Muscle of leg (tissue), 9 donors: ENCODE measurements around the gene CSF3. TPM values are rescaled to one million over a fixed set of nuclear protein-coding genes. Genes with fewer than 3 reads are reported as not detected.

ENCODE experiments used
- polyA plus RNA-seq, 8 donors: library from polyadenylated mRNA; unstranded; fragments of 120-200 nt; gene quantifications; one replicate each; pipeline versions ENCODE4 v1.2.1 to v1.2.3, GENCODE V29; 2013; ENCODE audit warnings: inconsistent platforms in 1 of 8, low replicate concordance in 1 of 8; ENCODE audit not compliant: insufficient read length in 8 of 8, insufficient read depth in 1 of 8
- total RNA-seq: library from RNA; stranded (reverse); fragments of 120-200 nt; gene quantifications from one replicate; pipeline ENCODE4 v1.2.4, GENCODE V29; 2013

The CSF3 gene
- total and polyA plus RNA-seq, 9 donors, result 0.09 to 0.54 (median 0.20) TPM; not detected in 1

Other genes with a start within 250 kb of the CSF3 start
- gene IKZF3, start 151.1 kb upstream of the CSF3 start, total RNA-seq, result 0.18 TPM
- gene IKZF3, start 151.1 kb upstream of the CSF3 start, polyA plus RNA-seq, result under 1 TPM; 0.09 to 0.38 (median 0.15) TPM
- not detected for gene ZPBP2, start 147.2 kb upstream of the CSF3 start, total RNA-seq
- gene ZPBP2, start 147.2 kb upstream of the CSF3 start, polyA plus RNA-seq, result under 1 TPM in 1 of 8 donors, not detected in 7; 0.09 TPM
- 5.2 TPM for gene GSDMB, start 96.8 kb upstream of the CSF3 start, total RNA-seq
- 10 to 100 TPM in 3 of 8 donors, 1 to 10 TPM in 5; 3.9 to 13.7 (median 8.6) TPM for gene GSDMB, start 96.8 kb upstream of the CSF3 start, polyA plus RNA-seq
- 55.6 TPM for gene ORMDL3, start 87.8 kb upstream of the CSF3 start, total RNA-seq
- 10 to 100 TPM; 32.7 to 49.8 (median 37.6) TPM for gene ORMDL3, start 87.8 kb upstream of the CSF3 start, polyA plus RNA-seq
- gene LRRC3C, start 87.7 kb upstream of the CSF3 start, total RNA-seq, result not detected
- gene LRRC3C, start 87.7 kb upstream of the CSF3 start, polyA plus RNA-seq, result under 1 TPM in 1 of 8 donors, not detected in 7; 0.18 TPM
- gene GSDMA, start 52.4 kb upstream of the CSF3 start, total RNA-seq, result 0.22 TPM
- under 1 TPM in 7 of 8 donors, not detected in 1; 0.09 to 0.24 (median 0.16) TPM for gene GSDMA, start 52.4 kb upstream of the CSF3 start, polyA plus RNA-seq
- gene PSMD3, start 34.6 kb upstream of the CSF3 start, total RNA-seq, result 67.6 TPM
- 100 to 1,000 TPM in 1 of 8 donors, 10 to 100 TPM in 7; 85.5 to 110 (median 95.0) TPM for gene PSMD3, start 34.6 kb upstream of the CSF3 start, polyA plus RNA-seq
- gene MED24, start 39.0 kb downstream of the CSF3 start, total RNA-seq, result 29.3 TPM
- 10 to 100 TPM; 56.1 to 80.7 (median 67.1) TPM for gene MED24, start 39.0 kb downstream of the CSF3 start, polyA plus RNA-seq
- gene THRA, start 47.5 kb downstream of the CSF3 start, total RNA-seq, result 57.3 TPM
- 10 to 100 TPM; 58.3 to 75.2 (median 66.2) TPM for gene THRA, start 47.5 kb downstream of the CSF3 start, polyA plus RNA-seq
- 1.7 TPM for gene NR1D1, start 85.1 kb downstream of the CSF3 start, total RNA-seq
- gene NR1D1, start 85.1 kb downstream of the CSF3 start, polyA plus RNA-seq, result 1 to 10 TPM; 2.0 to 5.6 (median 4.9) TPM
- gene MSL1, start 106.5 kb downstream of the CSF3 start, total RNA-seq, result 81.7 TPM
- gene MSL1, start 106.5 kb downstream of the CSF3 start, polyA plus RNA-seq, result 100 to 1,000 TPM in 6 of 8 donors, 10 to 100 TPM in 2; 94.0 to 124 (median 105) TPM
- 35.0 TPM for gene CASC3, start 125.1 kb downstream of the CSF3 start, total RNA-seq
- gene CASC3, start 125.1 kb downstream of the CSF3 start, polyA plus RNA-seq, result 10 to 100 TPM; 53.5 to 69.7 (median 59.5) TPM
- gene RAPGEFL1, start 162.0 kb downstream of the CSF3 start, total RNA-seq, result 2.4 TPM
- 10 to 100 TPM in 1 of 8 donors, 1 to 10 TPM in 7; 5.2 to 10.3 (median 6.5) TPM for gene RAPGEFL1, start 162.0 kb downstream of the CSF3 start, polyA plus RNA-seq
- 4.6 TPM for gene WIPF2, start 203.9 kb downstream of the CSF3 start, total RNA-seq
- gene WIPF2, start 203.9 kb downstream of the CSF3 start, polyA plus RNA-seq, result 10 to 100 TPM; 11.0 to 18.0 (median 14.6) TPM